K562 (cell line): ENCODE results near the gene ABI2. TPM values are rescaled to one million over a fixed set of nuclear protein-coding genes. Genes with fewer than 3 reads are reported as not detected.

Experiments used
- ATF7 ChIP-seq: fragments of 450-650 bp; IDR thresholded peaks from 2 replicates; pipeline ENCODE4 v1.7.1; 2014; ENCODE audit warnings: mild to moderate bottlenecking, moderate library complexity
- BRF1 ChIP-seq: IDR thresholded peaks from 3 replicates; pipeline ENCODE4 v1.6.1; 2011; ENCODE audit warnings: borderline replicate concordance, mild to moderate bottlenecking; ENCODE audit not compliant: insufficient read length; ENCODE audit errors: extremely low read depth
- CBFB ChIP-seq: sonication (generic); formaldehyde crosslinking; IDR thresholded peaks from 2 replicates; pipeline ENCODE4 v1.4.0; 2020; ENCODE audit warnings: mild to moderate bottlenecking, missing genetic modification reagents
- CGGBP1 ChIP-seq: fragments of 250-450 bp; sonication (Bioruptor Pico); IDR thresholded peaks from 2 replicates; pipeline ENCODE4 v1.9.0; 2021; ENCODE audit warnings: mild to moderate bottlenecking
- FOS ChIP-seq: IDR thresholded peaks from 3 replicates; pipeline ENCODE4 v1.6.1; 2011; ENCODE audit not compliant: insufficient read length; ENCODE audit errors: extremely low read depth
- FOXA1 ChIP-seq: fragments of 450-650 bp; IDR thresholded peaks from 2 replicates; pipeline ENCODE4 v1.6.1; 2016; ENCODE audit warnings: mild to moderate bottlenecking, borderline replicate concordance
- FUS ChIP-seq: fragments of 200-400 bp; formaldehyde crosslinking; optimal IDR thresholded peaks from 2 replicates; pipeline ENCODE3; 2017; ENCODE audit warnings: low read depth, low read length
- GTF2B ChIP-seq: IDR thresholded peaks from 2 replicates; pipeline ENCODE4 v1.6.1; 2011; ENCODE audit not compliant: insufficient read length; ENCODE audit errors: extremely low read depth
- HDAC1 ChIP-seq, 2 experiments: fragments of 450-650 bp; IDR thresholded peaks; 2 replicates each; pipeline ENCODE4 v1.6.1; 2016 to 2017; ENCODE audit warnings: inconsistent platforms in 1 of 2, mild to moderate bottlenecking in 1 of 2, moderate library complexity in 1 of 2
- MCM2 ChIP-seq: fragments of 450-650 bp; IDR thresholded peaks from 2 replicates; pipeline ENCODE4 v1.6.1; 2017; ENCODE audit warnings: low read depth, mild to moderate bottlenecking
- MNT ChIP-seq, 2 experiments: fragments of 450-650 bp; conservative IDR thresholded peaks; 2 replicates each; pipeline ENCODE4 v1.6.1; 2017; ENCODE audit warnings: mild to moderate bottlenecking in 2 of 2, moderate library complexity in 2 of 2
- NFATC3 ChIP-seq: fragments of 450-650 bp; IDR thresholded peaks from 2 replicates; pipeline ENCODE4 v1.6.1; 2017; ENCODE audit warnings: mild to moderate bottlenecking
- NONO ChIP-seq, 2 experiments: fragments of 200-400 bp in 1 of 2; fragments of 450-650 bp in 1 of 2; formaldehyde crosslinking in 1 of 2; IDR thresholded peaks; 2 replicates each; pipeline ENCODE4 v1.6.1; 2017; ENCODE audit warnings: low read depth in 2 of 2, mild to moderate bottlenecking in 2 of 2, moderate library complexity in 2 of 2, low read length in 1 of 2
- PTTG1 ChIP-seq: fragments of 450-650 bp; IDR thresholded peaks from 2 replicates; pipeline ENCODE4 v1.6.1; 2016; ENCODE audit warnings: low read depth, mild to moderate bottlenecking, missing genetic modification characterization, missing compliant biosample characterization
- RB1 ChIP-seq: fragments of 450-650 bp; IDR thresholded peaks from 2 replicates; pipeline ENCODE4 v1.6.1; 2017; ENCODE audit warnings: low read depth, mild to moderate bottlenecking
- SMAD2 ChIP-seq: fragments of 150-350 bp; IDR thresholded peaks from 2 replicates; pipeline ENCODE4 v1.6.1; 2014; ENCODE audit warnings: low read depth, mild to moderate bottlenecking, low read length
- TBP ChIP-seq: optimal IDR thresholded peaks from 2 replicates; pipeline ENCODE3; 2011; ENCODE audit warnings: low read depth, low read length, improper control_type of control experiment
- TCFL5 ChIP-seq: fragments of 250-450 bp; sonication (Bioruptor Pico); conservative IDR thresholded peaks from 2 replicates; pipeline ENCODE4 v1.6.1; 2021; ENCODE audit warnings: mild to moderate bottlenecking, moderate library complexity, matching md5 sums
- ZBTB7A ChIP-seq: IDR thresholded peaks from 2 replicates; pipeline ENCODE4 v1.6.1; 2011; ENCODE audit warnings: low read depth, mild to moderate bottlenecking, low read length, moderate library complexity, borderline replicate concordance; ENCODE audit not compliant: control insufficient read depth
- ZNF23 ChIP-seq: fragments of 250-450 bp; sonication (Bioruptor Pico); IDR thresholded peaks from 2 replicates; pipeline ENCODE4 v1.4.0; 2020; ENCODE audit warnings: mild to moderate bottlenecking
- ZNF398 ChIP-seq: fragments of 250-450 bp; sonication (Bioruptor Pico); IDR thresholded peaks from 2 replicates; pipeline ENCODE4 v1.8.0; 2021; ENCODE audit warnings: moderate library complexity, mild to moderate bottlenecking, inconsistent platforms
- ZNF511 ChIP-seq: sonication (generic); formaldehyde crosslinking; IDR thresholded peaks from 2 replicates; pipeline ENCODE4 v1.8.0; 2022; ENCODE audit warnings: mild to moderate bottlenecking, missing genetic modification reagents
- ZNF57 ChIP-seq: fragments of 450-650 bp; formaldehyde crosslinking; IDR thresholded peaks from 2 replicates; pipeline ENCODE4 v1.4.0; 2020; ENCODE audit warnings: mild to moderate bottlenecking, moderate library complexity
- ZNF584 ChIP-seq: fragments of 200-800 bp; sonication (Bioruptor generic); IDR thresholded peaks from 2 replicates; pipeline ENCODE4 v1.6.1; 2016; ENCODE audit warnings: low read depth, mild to moderate bottlenecking, missing genetic modification characterization, missing compliant biosample characterization
- polyA plus RNA-seq, 8 experiments: library from polyadenylated mRNA; depleted of rRNA in 4 of 8; stranded (reverse) in 5 of 8; unstranded in 3 of 8; fragments of >200 nt; fragmentation: Nextera tagmentation in 2 of 8; fragmentation: Illumina TruSeq in 1 of 8; extraction: Ambion mirVana in 2 of 8; extraction: Trizol in 1 of 8; gene quantifications; 2 replicates each; pipeline versions ENCODE4 v1.2.1 to v1.2.3, GENCODE V29; 2011 to 2014; ENCODE audit warnings: inconsistent platforms in 1 of 8, missing spikeins in 1 of 8
- total RNA-seq, 7 experiments: library from RNA; depleted of rRNA in 6 of 7; stranded (reverse); fragments of >200 nt in 6 of 7; fragmentation: Illumina TruSeq in 2 of 7; extraction: Trizol in 2 of 7; gene quantifications; 2 replicates each; pipeline versions ENCODE4 v1.2.1 to v1.2.3, GENCODE V29; 2011 to 2021; ENCODE audit warnings: low replicate concordance in 1 of 7

The ABI2 gene
- total and polyA plus RNA-seq, 9 of the 15 experiments (the other 6 are each of a cell fraction or from before 2014, with no cell fraction given): 5.3 to 24.3 (median 12.2) TPM

GRCh38 chr2:203327901-203328759, at the start of gene ABI2 (continued):
- TF ChIP-seq ZNF57 (no peak), NFATC3 (no peak), TBP (peak; percentile 24), NONO (IDR thresholded peaks at IDR 0.05; ENCODE audit: low read depth in 2 of 2, low read length in 1 of 2) (no peak), ZNF511 (CRISPR knock-in tag) (no peak), ATF7 (0 out of 2 replicates have a peak, but pooled peaks have one; percentile 9), ZNF584 (no peak), ZNF23 (CRISPR knock-in tag) (no peak), FOS (no peak), MCM2 (no peak), ZNF398 (CRISPR knock-in tag) (no peak), RB1 (peak; percentile 76), PTTG1 (no peak), FOXA1 (no peak), HDAC1 (IDR thresholded peaks at IDR 0.05) (no peak), ZBTB7A (peak; percentile 54; the same call in 1 of the 2 replicates), CGGBP1 (no peak), TCFL5 (CRISPR knock-in tag) (no peak), CBFB (CRISPR knock-in tag) (no peak), BRF1 (no peak), SMAD2 (no peak), MNT (conservative IDR thresholded peaks at IDR 0.05) (no peak; a peak in 1 of 4 replicates), GTF2B (no peak), FUS (no peak)
